Activated CD4-positive, alpha-beta T cell treated with anti-CD3 and anti-CD28 coated beads, Interleukin-2, amount 10 ng/mL, durations not matched to agents 24 days and 14 days (primary cell): ENCODE data around the gene LRRC39. TPM values are rescaled to one million over a fixed set of nuclear protein-coding genes. Genes with fewer than 3 reads are reported as not detected.

Source experiments
- total RNA-seq: library from RNA; stranded (reverse); gene quantifications from 2 replicates; pipeline ENCODE4 v1.2.3, GENCODE V29; 2022

Gene LRRC39
- total RNA-seq, 1 donor from 2014 or later = 0.23 TPM

Other genes starting within 250 kb of the LRRC39 start
- 15.7 and 17.4 TPM in 2 replicates for gene SLC35A3, start 208.3 kb downstream of the LRRC39 start, total RNA-seq
- 16.0 and 17.2 TPM in 2 replicates for gene SASS6, start 45.3 kb downstream of the LRRC39 start, total RNA-seq
- gene TRMT13, start 45.1 kb downstream of the LRRC39 start, total RNA-seq = 24.3 and 25.5 TPM in 2 replicates
- gene DBT, start 71.6 kb upstream of the LRRC39 start, total RNA-seq = 11.9 and 12.4 TPM in 2 replicates
- 48.5 and 49.1 TPM in 2 replicates for gene RTCA, start 88.0 kb upstream of the LRRC39 start, total RNA-seq
- 10.3 and 11.0 TPM in 2 replicates for gene CDC14A, start 174.2 kb upstream of the LRRC39 start, total RNA-seq